GM12878 (cell line): Measurements from ENCODE around the gene SORL1. TPM values are rescaled to one million over a fixed set of nuclear protein-coding genes. Genes with fewer than 3 reads are reported as not detected.

Experiments
- ATAC-seq: fragments of 200-7000 bp; cut with Tn5 transposase; 3 replicates; pipeline ENCODE4 v1.9.1; 2020; ENCODE audit warnings: mild to moderate bottlenecking, moderate library complexity
- BruUV-seq: library from RNA; stranded (reverse); fragments of 400-500 nt; replicated peaks from 2 replicates; lab custom pipeline; 2021; lab: Mats Ljungman, UMichigan
- CTCF ChIA-PET: fragments of 300-600 bp; sonication (Branson Sonifier 250); formaldehyde crosslinking; extraction: SDS; loops from one replicate; lab custom pipeline; 2021; ENCODE audit warnings: inconsistent platforms; lab: Yijun Ruan, JAX
- POLR2A ChIA-PET: fragments of 350-600 bp; formaldehyde crosslinking; extraction: SDS; loops from one replicate; lab custom pipeline; 2021; ENCODE audit warnings: inconsistent platforms; lab: Charles Lee
- RAD21 ChIA-PET: fragments of 300-600 bp; sonication (Branson Sonifier 250); formaldehyde crosslinking; loops from one replicate; lab custom pipeline; 2023; ENCODE audit warnings: antibody characterized with exemption; ENCODE audit not compliant: unreplicated experiment; lab: Charles Lee
- SMC1A ChIA-PET: fragments of 300-600 bp; sonication (Branson Sonifier 250); formaldehyde crosslinking; loops from one replicate; lab custom pipeline; 2023; ENCODE audit not compliant: unreplicated experiment, uncharacterized antibody; lab: Charles Lee
- DNase-seq: peaks from one replicate; pipeline ENCODE4 v3.0.0-alpha.2; 2011; ENCODE audit warnings: low read depth, low spot score
- FAIRE-seq: peaks from 3 replicates; lab custom pipeline; 2011; peaks lifted over from hg19 to GRCh38; lab: Jason Lieb, UNC
- H2AFZ ChIP-seq: 2 replicates; pipeline ENCODE4 v1.6.0; 2011; ENCODE audit warnings: low read depth, low read length, control low read depth; ENCODE audit not compliant: control insufficient read depth
- H3K27ac ChIP-seq: 2 replicates; pipeline ENCODE4 v1.5.1; 2011; ENCODE audit warnings: control low read depth; ENCODE audit not compliant: control insufficient read depth, insufficient read depth
- H3K27me3 ChIP-seq, 2 experiments: replicated peaks in 1 of 2; 2 replicates each; pipeline versions ENCODE4 v1.6.0 to v1.6.1; 2011; ENCODE audit warnings: low read length in 1 of 2; ENCODE audit not compliant: control insufficient read depth in 2 of 2, insufficient read depth in 2 of 2
- H3K36me3 ChIP-seq, 2 experiments: 2 replicates each; pipeline ENCODE4 v1.5.1; 2011; ENCODE audit warnings: low read length in 1 of 2; ENCODE audit not compliant: control insufficient read depth in 2 of 2, insufficient read depth in 2 of 2
- H3K4me1 ChIP-seq: 2 replicates; pipeline ENCODE4 v1.6.1; 2011; ENCODE audit warnings: mild to moderate bottlenecking, low read length, moderate library complexity, mixed read lengths; ENCODE audit not compliant: control insufficient read depth, insufficient read depth
- H3K4me2 ChIP-seq: 2 replicates; pipeline ENCODE4 v1.6.0; 2011; ENCODE audit warnings: control low read depth; ENCODE audit not compliant: control insufficient read depth, insufficient read depth
- H3K4me3 ChIP-seq: fragments of 200-600 bp; sonication (generic); 2 replicates; pipeline ENCODE4 v1.5.1; 2016
- H3K79me2 ChIP-seq: 2 replicates; pipeline ENCODE4 v1.6.0; 2011; ENCODE audit warnings: low read length; ENCODE audit not compliant: control insufficient read depth, insufficient read depth
- H3K9ac ChIP-seq: 2 replicates; pipeline ENCODE4 v1.8.0; 2011; ENCODE audit warnings: low read length, control low read depth, mixed read lengths; ENCODE audit not compliant: control insufficient read depth, insufficient read depth
- H3K9me3 ChIP-seq: replicated peaks from 3 replicates; pipeline ENCODE4 v1.5.1; 2011; ENCODE audit warnings: mild to moderate bottlenecking, low read length; ENCODE audit not compliant: control insufficient read depth, insufficient read depth
- H4K20me1 ChIP-seq: 2 replicates; pipeline ENCODE4 v1.6.0; 2011; ENCODE audit not compliant: control insufficient read depth, insufficient read depth
- EGR1 ChIP-seq, 2 experiments: IDR thresholded peaks; 1 replicate in 1 of 2; 2 replicates in 1 of 2; pipeline ENCODE4 v1.6.1; 2011 to 2012; ENCODE audit warnings: low read depth in 2 of 2, low read length in 2 of 2, borderline replicate concordance in 1 of 2, mild to moderate bottlenecking in 1 of 2, moderate library complexity in 1 of 2
- POLR2A ChIP-seq: IDR thresholded peaks from 2 replicates; pipeline ENCODE4 v1.6.1; 2011; ENCODE audit warnings: low read depth, mild to moderate bottlenecking, low read length
- SMC3 ChIP-seq: IDR thresholded peaks from 2 replicates; pipeline ENCODE4 v1.6.1; 2011; ENCODE audit warnings: low read length, improper control_type of control experiment, borderline replicate concordance
- SPI1 ChIP-seq: IDR thresholded peaks from 2 replicates; pipeline ENCODE4 v1.6.1; 2011; ENCODE audit warnings: low read depth, mild to moderate bottlenecking, low read length, moderate library complexity, borderline replicate concordance; ENCODE audit not compliant: insufficient read depth
- WGBS: methylation state at CpG from one replicate; pipeline ENCODE4 v1.1.6; 2016; ENCODE audit warnings: low lambda C conversion rate; ENCODE audit not compliant: insufficient replicate concordance, insufficient coverage; ENCODE audit errors: missing lambda C conversion rate; 5-methylcytosine and 5-hydroxymethylcytosine counted together
- in situ Hi-C: fragments of 300-500 bp; cut with MboI; formaldehyde crosslinking; loops from 9 replicates; pipeline ENCODE4 v1.14.3; 2018; ENCODE audit warnings: mixed read lengths
- intact Hi-C: fragments of 100-400 bp; cut with micrococcal nuclease; formaldehyde crosslinking; loops from one replicate; pipeline ENCODE4 v1.14.2; 2022; ENCODE audit not compliant: unreplicated experiment
- polyA plus RNA-seq, 11 experiments: library from polyadenylated mRNA; depleted of rRNA in 4 of 11; unstranded in 6 of 11; stranded (reverse) in 5 of 11; fragments of >200 nt; fragmentation: Nextera tagmentation in 4 of 11; fragmentation: Illumina TruSeq in 1 of 11; extraction: Ambion mirVana in 4 of 11; extraction: Trizol in 1 of 11; gene quantifications; 1 replicate in 1 of 11; 2 replicates in 10 of 11; pipeline versions ENCODE4 v1.2.1 to v1.2.3, GENCODE V29; 2011 to 2016; ENCODE audit warnings: inconsistent platforms in 2 of 11, missing spikeins in 2 of 11, low read depth in 1 of 11
- total RNA-seq, 4 experiments: library from RNA; depleted of rRNA in 3 of 4; stranded (reverse); fragments of >200 nt in 3 of 4; fragmentation: Illumina TruSeq in 1 of 4; extraction: Trizol in 1 of 4; gene quantifications; 2 replicates each; pipeline versions ENCODE4 v1.2.1 to v1.2.3, GENCODE V29; 2013 to 2021

The SORL1 gene
- total and polyA plus RNA-seq, 10 of the 15 experiments (the other 5 are each of a cell fraction or from before 2014, with no cell fraction given): 20.2 to 107 (median 59.9) TPM

GRCh38 chr11:121469910-121470309, 17.8 kb downstream of the SORL1 start:
- no TSS peak for BruUV-seq
- no peaks in the 10 kb centered on the region; the same call in 2 of the 3 replicates for H3K9me3 ChIP-seq
- in situ Hi-C loops: loop anchor here (25.0 kb wide), 1 partner anchor 1592 kb away; the partner anchor contains the start of gene HSPA8
- 78% methylated on average over 5 of the region's 5 CpGs for WGBS
- peaks cover 60% of the 10 kb centered on the region for H3K4me1 ChIP-seq
- ChIA-PET RAD21 (interaction anchor here (0.9 to 10.9 kb wide), 6 partner anchors 12 to 121 kb away, joined by 3 to 232 read pairs (median 34); partner anchors contain the start of genes SORL1 and SORL1-AS1), SMC1A (interaction anchor here (0.8 to 4.4 kb wide), 6 partner anchors 13 to 119 kb away, joined by 3 to 34 read pairs (median 4); partner anchors contain the start of gene SORL1-AS1), CTCF (interaction anchor here (2.4 to 4.0 kb wide), 2 partner anchors 24 to 121 kb away, joined by 17 to 21 read pairs; no protein-coding TSS in a partner anchor), POLR2A (interaction anchor here (1.2 to 1.5 kb wide), 2 partner anchors 14 to 19 kb away, joined by 3 read pairs; no protein-coding TSS in a partner anchor)
- DNase-seq (no peak), ATAC-seq (no peak), FAIRE-seq (no peak)
- TF ChIP-seq SPI1: no peak
- no peak overlapping the region for H2AFZ ChIP-seq
- H4K20me1 ChIP-seq: no peaks in the 10 kb centered on the region
- H3K4me3 ChIP-seq: no peak overlapping the region
- H3K79me2 ChIP-seq: peaks cover 88% of the 10 kb centered on the region
- no peaks in the 10 kb centered on the region for H3K27me3 ChIP-seq
- H3K36me3 ChIP-seq: peaks cover 22 to 29% of the 10 kb centered on the region in 2 experiments; a peak in 3 of 4 replicates
- no peak overlapping the region for H3K4me2 ChIP-seq
- H3K27ac ChIP-seq: no peak overlapping the region
- no peak overlapping the region for H3K9ac ChIP-seq
- intact Hi-C loops: no loop called here

- DNase-seq (no peak), ATAC-seq (no peak), FAIRE-seq (no peak)
- ChIA-PET CTCF (no interaction called here), SMC1A (no interaction called here), RAD21 (interaction anchor here (0.7 kb wide), 1 partner anchor 24 kb away, joined by 3 read pairs; no protein-coding TSS in a partner anchor), POLR2A (interaction anchor here (1.2 kb wide), 1 partner anchor 9 kb away, joined by 3 read pairs; no protein-coding TSS in a partner anchor)
- H3K9me3 ChIP-seq: no peaks in the 10 kb centered on the region; the same call in 2 of the 3 replicates
- H3K27ac ChIP-seq: peak overlapping the region; percentile 40; the same call in 1 of the 2 replicates
- peaks cover 22 to 41% of the 10 kb centered on the region in 2 experiments; a peak in 3 of 4 replicates for H3K36me3 ChIP-seq
- in situ Hi-C loops: loop anchor here (25.0 kb wide), 1 partner anchor 1591 kb away; the partner anchor contains the start of gene HSPA8
- H3K27me3 ChIP-seq: no peaks in the 10 kb centered on the region
- no peak overlapping the region for H3K4me3 ChIP-seq
- H2AFZ ChIP-seq: no peak overlapping the region
- H3K4me1 ChIP-seq: peaks cover 47% of the 10 kb centered on the region
- H3K9ac ChIP-seq: no peak overlapping the region
- TF ChIP-seq EGR1 (IDR thresholded peaks at IDR 0.05; ENCODE audit: borderline replicate concordance in 1 of 2, low read depth in 2 of 2, low read length in 2 of 2) (no peak), POLR2A (0 out of 2 replicates have a peak, but pooled peaks have one; percentile 22), SMC3 (no peak)
- H3K79me2 ChIP-seq: peaks cover 83% of the 10 kb centered on the region
- peak overlapping the region; percentile 32; the same call in 1 of the 2 replicates for H3K4me2 ChIP-seq
- 93% methylated on average over 12 of the region's 12 CpGs for WGBS
- intact Hi-C loops: no loop called here
- no peaks in the 10 kb centered on the region; the same call in 1 of the 2 replicates for H4K20me1 ChIP-seq
- no TSS peak for BruUV-seq
Observed at GRCh38 chr11:121471167-121471566, 19.1 kb downstream of the SORL1 start.
